A204.1 (cell line): ENCODE measurements around the gene BCL3.

Source experiments
- FAIRE-seq: peaks from 2 replicates; lab custom pipeline; 2012; peaks lifted over from hg19 to GRCh38; lab: Jason Lieb, UNC

Gene BCL3

GRCh38 chr19:44794610-44795009 is 46.1 kb downstream of the BCL3 start:
- no peak for FAIRE-seq

- FAIRE-seq, result no peak
These were observed 47.0 kb downstream of the BCL3 start for GRCh38 chr19:44795398-44795987.

- FAIRE-seq, result no peak
These were observed 48.2 kb downstream of the BCL3 start for GRCh38 chr19:44796701-44797115.

GRCh38 chr19:44799627-44800346 is 51.3 kb downstream of the BCL3 start:
- no peak for FAIRE-seq

GRCh38 chr19:44800461-44800860 is 52.0 kb downstream of the BCL3 start:
- no peak for FAIRE-seq

GRCh38 chr19:44803442-44804428 is 55.2 kb downstream of the BCL3 start:
- no peak for FAIRE-seq

GRCh38 chr19:44806291-44806690 is 57.8 kb downstream of the BCL3 start:
- FAIRE-seq, result no peak

GRCh38 chr19:44807162-44807561 is 58.7 kb downstream of the BCL3 start:
- FAIRE-seq, result no peak

GRCh38 chr19:44807652-44808462 is 59.3 kb downstream of the BCL3 start:
- no peak for FAIRE-seq

- no peak for FAIRE-seq
These were observed 60.2 kb downstream of the BCL3 start, which contains the start of gene BCAM for GRCh38 chr19:44808463-44809371. Gene BCAM, plus strand, starts transcription at chr19:44809103. Its CDS starts 22 bp downstream, at chr19:44809125.
